ENCODE data around the gene FREM1. TPM values are rescaled to one million over a fixed set of nuclear protein-coding genes. Genes with fewer than 3 reads are reported as not detected.

FREM1 gene
- total RNA-seq, 1 experiment from 2014 or later = 0.17 TPM

DNA sequence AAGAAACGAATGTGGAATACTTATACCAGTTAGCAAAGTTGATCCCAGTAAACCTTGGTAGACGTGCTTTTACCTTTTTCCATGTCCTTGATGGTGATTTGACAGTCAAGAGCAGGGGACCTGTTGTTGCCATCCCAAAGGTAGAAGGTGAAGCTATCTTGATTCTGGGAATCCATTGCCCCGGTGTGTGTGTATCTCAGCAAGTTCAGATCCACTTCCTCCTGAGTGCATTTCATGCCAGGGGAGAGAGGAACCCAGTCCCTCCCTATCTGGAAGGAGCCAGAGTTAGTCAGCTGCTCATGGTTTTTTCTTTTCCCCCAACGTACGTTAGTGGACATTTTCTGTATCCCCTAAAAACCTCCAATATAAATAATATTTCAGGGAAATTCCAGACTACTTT, 121.4 kb downstream of the FREM1 start:
- H3K4me2 ChIP-seq = no peak overlapping the region
- H3K9me3 ChIP-seq (ENCODE audit: insufficient read depth, low read depth) = no peaks in the 10 kb centered on the region
- TF ChIP-seq, protein P1, sequence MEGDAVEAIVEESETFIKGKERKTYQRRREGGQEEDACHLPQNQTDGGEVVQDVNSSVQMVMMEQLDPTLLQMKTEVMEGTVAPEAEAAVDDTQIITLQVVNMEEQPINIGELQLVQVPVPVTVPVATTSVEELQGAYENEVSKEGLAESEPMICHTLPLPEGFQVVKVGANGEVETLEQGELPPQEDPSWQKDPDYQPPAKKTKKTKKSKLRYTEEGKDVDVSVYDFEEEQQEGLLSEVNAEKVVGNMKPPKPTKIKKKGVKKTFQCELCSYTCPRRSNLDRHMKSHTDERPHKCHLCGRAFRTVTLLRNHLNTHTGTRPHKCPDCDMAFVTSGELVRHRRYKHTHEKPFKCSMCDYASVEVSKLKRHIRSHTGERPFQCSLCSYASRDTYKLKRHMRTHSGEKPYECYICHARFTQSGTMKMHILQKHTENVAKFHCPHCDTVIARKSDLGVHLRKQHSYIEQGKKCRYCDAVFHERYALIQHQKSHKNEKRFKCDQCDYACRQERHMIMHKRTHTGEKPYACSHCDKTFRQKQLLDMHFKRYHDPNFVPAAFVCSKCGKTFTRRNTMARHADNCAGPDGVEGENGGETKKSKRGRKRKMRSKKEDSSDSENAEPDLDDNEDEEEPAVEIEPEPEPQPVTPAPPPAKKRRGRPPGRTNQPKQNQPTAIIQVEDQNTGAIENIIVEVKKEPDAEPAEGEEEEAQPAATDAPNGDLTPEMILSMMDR (conservative IDR thresholded peaks at IDR 0.05) = no peak
- TF ChIP-seq EZH2 (IDR thresholded peaks at IDR 0.05; ENCODE audit: low read depth) = no peak
- no TSS peak for BruUV-seq (replicated peaks)
- no peaks in the 10 kb centered on the region for H3K9me2 ChIP-seq (ENCODE audit: insufficient read depth)
- no peak overlapping the region for H3K4me3 ChIP-seq
- ChIA-PET POLR2A (ENCODE audit: unreplicated experiment) (no interaction called here), CTCF (no interaction called here)
- no peaks in the 10 kb centered on the region for H3K36me3 ChIP-seq (ENCODE audit: low read depth)
- H3K4me1 ChIP-seq (replicated peaks; ENCODE audit: insufficient read depth) = no peaks in the 10 kb centered on the region
- no peak overlapping the region for H3K27ac ChIP-seq
- no peaks in the 10 kb centered on the region for H3K27me3 ChIP-seq (ENCODE audit: insufficient read depth, low read depth)
- H3F3A ChIP-seq (ENCODE audit: insufficient read depth, low read depth) = no peaks in the 10 kb centered on the region
- no peaks in the 10 kb centered on the region for H4K20me1 ChIP-seq (ENCODE audit: insufficient read depth)
- H2AFZ ChIP-seq = no peak overlapping the region
- no peak for DNase-seq
- no peaks in the 10 kb centered on the region for H3K79me2 ChIP-seq (ENCODE audit: low read depth)
- intact Hi-C loops (cut with micrococcal nuclease; ENCODE audit: unreplicated experiment) = no loop called here

DNA sequence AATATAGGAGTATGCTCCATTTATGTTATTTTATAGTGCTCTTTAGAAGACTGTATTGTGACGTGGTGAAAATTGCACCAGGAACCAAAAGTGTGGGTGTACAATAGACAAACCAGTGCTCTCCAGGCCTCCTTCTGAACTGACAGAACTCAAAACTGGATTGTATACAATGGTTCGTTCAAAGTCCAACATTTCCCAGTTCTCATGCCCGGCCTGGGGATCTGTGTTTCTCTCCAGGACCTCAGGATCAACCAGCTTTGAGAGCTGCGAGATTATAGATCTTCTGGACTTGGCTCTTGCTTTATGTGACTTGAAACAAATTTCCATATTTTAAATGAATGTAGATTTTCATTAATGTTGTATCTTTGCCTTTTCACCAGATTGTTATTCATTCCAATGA, 126.9 kb downstream of the FREM1 start:
- H3K9me2 ChIP-seq (ENCODE audit: insufficient read depth) = no peaks in the 10 kb centered on the region
- CTCF ChIA-PET = no interaction called here
- TF ChIP-seq, protein P1 (conservative IDR thresholded peaks at IDR 0.05) = no peak
- no peak for TF ChIP-seq EZH2 (IDR thresholded peaks at IDR 0.05; ENCODE audit: low read depth)
- no peaks in the 10 kb centered on the region for H3K4me1 ChIP-seq (replicated peaks; ENCODE audit: insufficient read depth)
- H3K4me2 ChIP-seq = no peak overlapping the region
- no peak overlapping the region for H3K4me3 ChIP-seq
- no peaks in the 10 kb centered on the region for H3K9me3 ChIP-seq (ENCODE audit: insufficient read depth, low read depth)
- no peak overlapping the region for H3K27ac ChIP-seq
- POLR2A ChIA-PET (ENCODE audit: unreplicated experiment) = no interaction called here
- no peaks in the 10 kb centered on the region for H3F3A ChIP-seq (ENCODE audit: insufficient read depth, low read depth)
- intact Hi-C loops (cut with micrococcal nuclease; ENCODE audit: unreplicated experiment) = no loop called here
- H3K27me3 ChIP-seq (ENCODE audit: insufficient read depth, low read depth) = no peaks in the 10 kb centered on the region
- H4K20me1 ChIP-seq (ENCODE audit: insufficient read depth) = no peaks in the 10 kb centered on the region
- no peak overlapping the region for H2AFZ ChIP-seq
- DNase-seq = no peak
- no TSS peak for BruUV-seq (replicated peaks)
- no peaks in the 10 kb centered on the region for H3K79me2 ChIP-seq (ENCODE audit: low read depth)
- H3K36me3 ChIP-seq (ENCODE audit: low read depth) = no peaks in the 10 kb centered on the region

DNA sequence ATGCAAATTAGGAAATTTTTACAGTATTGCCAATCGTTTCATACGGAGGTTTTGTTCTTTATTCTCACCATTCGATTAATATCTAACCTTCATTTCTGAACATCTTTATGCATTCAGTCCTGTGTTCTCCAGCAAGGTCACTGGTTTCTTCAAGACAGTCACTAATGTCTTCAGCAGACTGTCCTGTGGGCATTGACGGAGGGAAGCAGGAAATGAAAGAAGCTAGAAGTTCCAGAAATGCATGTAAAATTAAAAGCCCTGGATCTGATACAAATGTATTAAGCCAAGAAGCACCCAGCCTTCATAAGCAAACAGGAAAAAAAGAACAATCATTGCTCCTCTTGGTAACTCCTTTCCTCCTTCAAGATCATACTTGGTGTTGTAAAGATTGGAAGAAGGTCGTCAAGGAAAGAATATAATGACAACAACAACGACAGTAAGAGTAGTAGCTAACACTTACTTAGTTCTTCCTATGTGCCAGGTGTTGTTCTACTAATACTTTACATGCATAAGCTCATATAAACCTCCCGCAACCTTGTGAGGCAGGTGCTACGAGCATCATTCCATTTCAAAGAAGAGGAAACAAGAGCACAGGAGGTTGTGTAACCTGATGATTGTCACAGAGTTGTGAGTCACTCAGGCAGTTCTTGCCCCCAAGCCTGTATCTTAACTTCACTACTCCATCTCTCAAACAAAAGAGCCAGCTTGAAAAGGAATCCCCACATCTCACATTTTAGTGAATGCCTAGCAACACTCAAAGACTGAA, 127.8 kb downstream of the FREM1 start:
- Histone ChIP-seq H3K27me3 (ENCODE audit: insufficient read depth, low read depth) (no peaks in the 10 kb centered on the region), H3F3A (ENCODE audit: insufficient read depth, low read depth) (no peaks in the 10 kb centered on the region), H3K4me3 (no peak overlapping the region), H3K36me3 (ENCODE audit: low read depth) (no peaks in the 10 kb centered on the region), H3K9me3 (ENCODE audit: insufficient read depth, low read depth) (no peaks in the 10 kb centered on the region), H3K27ac (no peak overlapping the region), H3K79me2 (ENCODE audit: low read depth) (no peaks in the 10 kb centered on the region), H3K9me2 (ENCODE audit: insufficient read depth) (no peaks in the 10 kb centered on the region), H3K4me1 (replicated peaks; ENCODE audit: insufficient read depth) (no peaks in the 10 kb centered on the region), H4K20me1 (ENCODE audit: insufficient read depth) (no peaks in the 10 kb centered on the region), H2AFZ (no peak overlapping the region), H3K4me2 (no peak overlapping the region)
- intact Hi-C loops (cut with micrococcal nuclease; ENCODE audit: unreplicated experiment) = no loop called here
- DNase-seq = no peak
- no TSS peak for BruUV-seq (replicated peaks)
- ChIA-PET CTCF (no interaction called here), POLR2A (ENCODE audit: unreplicated experiment) (no interaction called here)
- TF ChIP-seq EZH2 (IDR thresholded peaks at IDR 0.05; ENCODE audit: low read depth) = no peak
- TF ChIP-seq, protein P1 (conservative IDR thresholded peaks at IDR 0.05) = no peak
